NCI-H2227 (cell line): Measurements from ENCODE around the gene MSANTD4.
"Not testable (repeated sequence)": the region's sequence is repeated elsewhere in the genome, so short reads cannot be mapped to it uniquely, and the experiment has no call there.

ENCODE experiments used
- DNase-seq: peaks from one replicate; lab custom pipeline; 2025; ENCODE audit not compliant: unreplicated experiment; lab: John Stamatoyannopoulos, UW

Gene MSANTD4

DNA sequence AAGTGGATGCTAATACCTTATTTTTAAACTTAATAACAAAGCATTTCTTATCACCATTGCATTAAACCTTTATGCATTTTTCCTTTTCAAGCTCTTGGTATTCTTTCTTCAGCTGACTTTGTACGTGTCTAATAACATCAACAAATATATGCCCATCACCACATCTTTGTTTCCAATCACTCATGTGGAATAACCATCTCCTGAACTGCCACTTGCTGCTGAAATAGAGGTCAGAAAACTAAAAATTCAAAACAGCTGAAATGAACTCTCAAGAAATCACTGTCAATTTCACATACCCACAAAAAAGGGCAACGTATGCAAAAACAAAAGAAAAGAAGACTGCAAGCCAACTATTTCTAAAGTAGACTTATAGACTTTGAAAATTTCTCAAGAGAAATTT lies 7.4 kb downstream of the MSANTD4 start:
- DNase-seq: no peak

DNA sequence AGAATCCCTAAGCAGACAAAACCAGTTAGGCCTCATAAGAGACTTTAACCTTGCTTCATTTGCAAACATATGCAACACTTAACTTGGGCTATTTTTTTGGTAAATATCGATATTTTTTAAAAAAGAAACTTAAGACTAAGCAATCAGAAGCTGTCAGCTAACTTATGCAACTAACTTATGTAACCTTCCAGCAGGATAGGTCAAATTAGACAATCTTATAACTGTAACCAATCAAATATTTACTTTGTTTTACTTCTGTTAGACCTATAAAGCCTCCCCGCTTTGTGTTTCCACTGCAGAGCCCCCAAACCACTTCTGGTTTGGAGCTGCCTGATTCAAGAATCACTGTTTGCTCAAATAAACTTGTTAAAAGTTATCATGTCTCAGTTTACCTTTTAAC lies 8.0 kb downstream of the MSANTD4 start:
- DNase-seq: no peak

DNA sequence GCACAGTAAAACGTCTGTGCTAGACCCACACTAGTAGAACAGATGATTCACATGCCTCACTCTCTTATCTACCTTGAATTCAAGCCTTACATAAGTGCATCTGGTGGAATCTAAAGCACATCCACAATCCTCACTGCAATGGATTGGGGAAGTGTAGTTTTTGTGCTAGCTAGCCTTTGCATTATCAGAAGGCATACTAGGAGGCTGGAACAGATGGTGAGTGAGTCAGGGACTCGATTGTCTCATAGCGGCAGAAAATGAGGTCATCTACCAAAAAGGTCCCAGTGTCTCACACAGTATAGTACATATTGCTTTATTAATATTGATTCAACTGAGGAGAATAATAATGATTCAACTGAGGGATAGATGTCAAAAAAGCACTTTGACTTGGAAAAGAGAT lies 9.3 kb downstream of the MSANTD4 start:
- DNase-seq: no peak

DNA sequence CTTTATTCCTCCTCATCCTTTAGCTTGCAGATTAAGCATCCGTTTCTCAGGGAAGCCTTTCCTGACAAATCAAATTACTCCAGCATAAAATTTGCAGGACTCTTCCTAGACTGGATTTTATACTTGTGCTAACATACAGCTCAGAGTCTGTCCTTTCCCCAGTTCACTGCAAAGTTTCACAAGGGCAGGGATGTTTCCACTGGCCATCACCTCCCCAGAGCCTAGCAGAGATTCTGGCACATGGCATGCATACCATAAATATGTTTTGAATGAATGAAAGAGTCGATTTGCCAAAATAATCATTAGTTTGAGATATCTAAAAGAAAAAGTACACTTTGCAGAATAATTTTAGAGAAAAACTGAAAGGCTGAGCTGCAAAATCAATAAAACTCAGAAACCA lies 10.6 kb downstream of the MSANTD4 start:
- no peak for DNase-seq

DNA sequence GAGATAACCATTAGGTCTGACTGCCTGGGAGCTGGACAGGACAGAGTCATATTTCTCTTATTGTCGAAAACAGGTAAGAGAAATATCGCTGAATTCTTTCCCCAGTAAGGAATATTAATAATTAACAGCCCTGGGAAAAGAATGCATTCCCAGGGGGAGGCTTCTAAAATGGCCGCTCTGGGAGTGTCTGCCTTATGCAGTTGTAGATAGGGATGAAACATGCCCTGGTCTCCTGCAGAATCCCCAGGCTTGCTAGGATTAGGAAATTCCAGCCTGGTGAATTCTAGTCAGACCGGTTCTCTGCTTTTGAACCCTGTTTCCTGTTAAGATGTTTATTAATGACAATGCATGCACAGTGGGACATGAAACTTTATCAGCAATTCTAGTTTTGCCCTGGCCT lies 18.9 kb downstream of the MSANTD4 start:
- not testable (repeated sequence) for DNase-seq

DNA sequence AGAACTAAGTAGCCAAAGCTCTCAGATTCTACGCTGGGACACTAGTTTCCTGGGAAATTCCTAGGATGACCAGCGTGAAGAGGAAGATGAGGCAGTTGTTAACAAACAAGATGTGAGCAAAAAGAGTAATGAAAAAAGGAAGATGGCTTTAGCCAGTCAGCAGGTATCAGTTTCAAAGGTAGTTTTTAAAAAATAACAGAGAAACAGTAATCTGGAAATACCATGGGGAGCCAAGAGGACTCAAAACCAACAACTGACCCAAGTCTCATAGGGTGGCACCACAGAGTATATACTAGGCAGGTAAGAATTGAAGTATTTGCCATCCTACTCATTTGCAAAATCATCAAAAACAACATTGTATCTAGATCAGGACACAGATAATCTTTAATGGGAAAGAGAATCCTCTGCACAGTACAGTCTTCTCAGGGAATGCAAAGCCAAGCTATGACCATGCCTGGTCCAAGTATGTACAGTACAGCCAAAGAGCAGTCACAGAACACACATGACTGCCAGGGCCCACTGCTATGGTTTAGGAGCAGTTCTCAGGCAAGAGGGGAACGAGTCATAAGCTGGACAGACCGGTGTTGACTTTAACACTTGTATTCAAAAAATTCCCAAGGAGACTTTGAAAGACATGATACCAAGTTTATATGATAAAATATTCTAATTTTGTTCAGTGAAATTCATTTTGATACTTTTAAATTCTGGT lies 20.6 kb downstream of the MSANTD4 start:
- DNase-seq: no peak

DNA sequence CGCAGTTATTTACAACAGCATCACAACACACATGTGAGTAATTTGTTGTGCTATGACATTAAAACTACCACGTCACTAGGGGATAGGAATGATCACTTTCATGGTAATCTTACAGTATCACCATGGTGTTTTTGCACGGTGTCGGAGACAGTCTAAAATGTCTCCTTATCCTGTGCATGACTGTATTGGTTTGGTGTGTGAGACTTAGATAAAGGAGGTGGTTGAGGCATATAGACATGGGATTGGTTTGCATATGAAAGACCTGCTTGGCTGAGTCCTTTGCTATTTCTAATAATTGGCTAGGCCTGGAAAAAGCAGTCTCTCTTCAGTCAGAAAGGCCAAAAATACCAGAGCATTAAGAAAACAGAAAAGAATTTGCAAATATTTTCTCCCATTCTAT lies 30.2 kb downstream of the MSANTD4 start:
- no peak for DNase-seq

DNA sequence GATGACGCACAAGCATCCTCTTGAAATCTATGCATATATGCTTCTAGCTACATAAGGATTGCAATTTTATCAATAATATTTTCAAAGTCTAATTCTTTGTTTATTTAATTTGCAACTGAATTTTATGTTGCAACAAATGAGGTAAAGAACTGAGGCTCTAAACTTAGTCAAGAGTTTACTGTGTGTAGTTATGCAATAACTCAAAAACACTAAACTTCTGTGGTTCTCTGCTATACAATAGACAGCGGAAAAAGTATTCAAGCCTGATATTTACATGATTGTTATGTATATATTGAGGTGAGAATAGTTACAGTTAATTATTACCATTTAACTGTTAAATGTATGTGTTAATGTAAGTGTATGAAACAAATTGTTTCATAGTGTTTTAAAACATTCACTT lies 32.9 kb downstream of the MSANTD4 start:
- DNase-seq: no peak

DNA sequence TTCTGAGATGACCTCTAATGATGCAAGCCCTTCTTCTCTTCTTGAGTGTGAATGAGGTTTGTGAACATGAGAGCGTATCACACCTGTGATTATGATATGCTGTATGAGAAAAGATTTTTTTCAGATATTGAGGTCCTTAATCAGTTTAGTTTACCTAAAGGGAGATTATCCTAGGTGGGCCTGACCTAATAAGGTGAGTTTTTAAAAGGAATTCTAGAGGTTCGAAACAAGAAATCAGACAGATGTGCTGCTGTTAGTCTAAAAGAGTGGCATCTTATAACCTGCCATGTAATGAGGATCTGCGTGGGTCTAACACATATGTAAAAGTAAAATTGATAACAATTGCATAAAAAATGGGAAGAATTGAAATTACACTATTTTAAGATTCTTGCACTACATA lies 33.8 kb downstream of the MSANTD4 start:
- DNase-seq: no peak

DNA sequence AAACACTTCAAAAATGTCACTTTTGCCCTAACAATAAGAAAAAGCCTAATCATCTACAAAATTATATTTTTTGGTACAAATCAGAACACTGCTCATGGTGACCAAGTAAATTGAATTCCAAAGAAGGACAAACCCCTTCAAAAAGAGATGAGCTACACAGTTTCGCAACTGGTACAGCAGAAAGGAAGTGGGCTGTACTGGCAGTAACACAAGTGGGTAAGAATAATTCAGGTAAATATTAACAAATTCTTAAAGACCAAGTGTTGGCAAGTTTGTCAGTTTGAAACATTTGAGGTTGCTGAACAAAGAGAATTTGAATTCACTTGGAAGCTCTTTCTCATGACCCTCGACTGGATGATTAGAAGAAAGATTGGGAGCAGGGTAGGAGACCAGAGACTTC lies 35.5 kb downstream of the MSANTD4 start:
- no peak for DNase-seq

DNA sequence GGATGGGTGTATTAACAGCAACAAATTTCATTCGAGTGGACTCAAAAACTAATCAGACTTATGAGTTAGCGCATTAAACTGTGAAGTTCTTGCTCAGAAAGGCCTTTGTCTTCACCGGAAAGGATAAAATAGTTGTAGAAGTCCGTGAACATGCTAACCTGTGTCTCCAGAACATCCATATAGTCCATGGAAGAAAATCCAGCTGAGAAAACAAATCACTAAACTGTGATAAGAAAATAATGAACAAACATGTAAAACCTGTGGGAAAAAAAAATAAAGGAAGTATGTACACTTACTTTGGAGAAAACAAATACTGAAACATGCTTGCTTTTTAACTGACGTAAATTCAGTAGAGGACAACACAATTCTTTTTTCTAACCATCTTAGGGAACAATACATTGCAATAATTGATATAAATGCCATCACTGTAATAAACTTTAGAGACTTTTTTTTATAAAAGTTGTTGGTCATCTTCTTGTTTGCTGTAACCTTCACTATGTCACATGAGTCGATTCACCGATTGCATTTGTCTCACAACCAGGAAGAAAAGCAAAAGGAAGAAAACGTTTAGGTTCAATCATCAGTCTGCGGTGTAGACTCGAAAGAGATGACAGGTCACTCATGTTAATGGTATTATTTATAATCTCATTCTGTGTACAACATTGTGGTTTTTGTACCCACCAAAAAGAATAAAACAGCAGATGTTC lies 41.9 kb downstream of the MSANTD4 start:
- DNase-seq: no peak

DNA sequence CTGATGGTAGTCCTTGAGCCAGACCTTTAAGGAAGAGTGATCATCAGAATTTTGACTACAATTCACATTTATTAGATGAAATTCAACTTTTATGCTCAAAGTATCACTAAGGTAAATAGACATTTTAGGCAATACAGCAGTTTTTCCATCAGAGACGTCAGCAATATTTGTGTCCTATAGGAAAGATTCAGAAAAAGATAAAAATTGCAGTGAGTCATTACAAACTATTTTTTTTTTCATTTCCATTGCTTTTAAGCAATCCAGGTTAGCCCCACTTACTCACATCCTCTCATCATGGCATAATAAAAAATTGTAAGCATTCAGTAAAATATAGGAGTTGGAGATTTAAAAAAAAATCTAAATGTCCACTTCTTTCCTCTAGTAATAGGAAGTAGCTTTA lies 46.9 kb downstream of the MSANTD4 start:
- DNase-seq: no peak

DNA sequence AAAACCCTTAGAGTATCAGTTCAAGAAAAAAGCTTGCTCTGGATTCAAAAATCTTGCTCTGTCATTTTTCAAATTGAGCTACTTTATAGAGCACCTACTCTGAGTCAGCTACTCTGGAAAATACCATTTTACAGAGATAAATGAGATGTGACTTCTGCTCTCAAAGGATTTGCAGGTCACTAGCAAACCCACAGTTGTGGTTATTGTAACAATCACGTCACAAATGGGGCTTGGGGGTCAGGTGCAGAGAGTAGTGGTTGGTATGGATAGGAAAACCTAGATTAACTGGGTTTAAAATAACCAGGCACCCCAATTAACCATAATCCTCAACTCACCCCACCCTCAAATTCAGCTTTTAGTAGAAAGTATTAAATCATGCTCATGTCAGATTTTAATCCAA lies 52.3 kb downstream of the MSANTD4 start:
- no peak for DNase-seq

DNA sequence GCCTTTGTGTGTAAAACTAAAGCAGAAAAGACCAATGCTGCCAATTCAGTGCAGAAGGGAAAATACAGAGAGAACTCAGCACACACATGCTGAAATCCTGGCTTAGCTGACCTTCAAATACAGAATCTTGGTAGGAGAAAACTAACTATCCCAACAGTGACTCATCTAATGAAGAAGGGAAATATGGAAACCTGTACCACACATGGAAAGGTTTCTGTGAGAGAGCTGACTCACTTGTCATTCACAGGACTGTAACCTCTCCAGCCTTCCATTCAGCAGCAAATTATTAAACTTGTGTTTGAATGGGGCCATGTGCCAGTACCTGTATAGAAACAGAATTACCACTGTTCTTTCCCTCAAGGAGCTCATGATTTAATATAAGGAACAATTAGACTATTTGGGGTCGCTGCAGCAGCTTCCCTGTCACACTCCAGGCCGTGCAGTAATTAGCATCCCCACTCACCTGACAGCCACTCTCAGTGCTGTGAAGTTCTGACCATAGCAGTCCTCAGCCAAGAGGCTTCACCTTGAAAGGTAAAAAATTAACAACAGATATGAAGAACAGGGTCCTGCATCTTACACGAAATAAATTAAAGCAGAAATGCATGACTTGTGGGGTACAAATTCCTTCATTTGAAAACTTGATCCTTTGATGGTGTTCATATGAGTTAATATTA lies 53.9 kb downstream of the MSANTD4 start:
- DNase-seq: no peak

DNA sequence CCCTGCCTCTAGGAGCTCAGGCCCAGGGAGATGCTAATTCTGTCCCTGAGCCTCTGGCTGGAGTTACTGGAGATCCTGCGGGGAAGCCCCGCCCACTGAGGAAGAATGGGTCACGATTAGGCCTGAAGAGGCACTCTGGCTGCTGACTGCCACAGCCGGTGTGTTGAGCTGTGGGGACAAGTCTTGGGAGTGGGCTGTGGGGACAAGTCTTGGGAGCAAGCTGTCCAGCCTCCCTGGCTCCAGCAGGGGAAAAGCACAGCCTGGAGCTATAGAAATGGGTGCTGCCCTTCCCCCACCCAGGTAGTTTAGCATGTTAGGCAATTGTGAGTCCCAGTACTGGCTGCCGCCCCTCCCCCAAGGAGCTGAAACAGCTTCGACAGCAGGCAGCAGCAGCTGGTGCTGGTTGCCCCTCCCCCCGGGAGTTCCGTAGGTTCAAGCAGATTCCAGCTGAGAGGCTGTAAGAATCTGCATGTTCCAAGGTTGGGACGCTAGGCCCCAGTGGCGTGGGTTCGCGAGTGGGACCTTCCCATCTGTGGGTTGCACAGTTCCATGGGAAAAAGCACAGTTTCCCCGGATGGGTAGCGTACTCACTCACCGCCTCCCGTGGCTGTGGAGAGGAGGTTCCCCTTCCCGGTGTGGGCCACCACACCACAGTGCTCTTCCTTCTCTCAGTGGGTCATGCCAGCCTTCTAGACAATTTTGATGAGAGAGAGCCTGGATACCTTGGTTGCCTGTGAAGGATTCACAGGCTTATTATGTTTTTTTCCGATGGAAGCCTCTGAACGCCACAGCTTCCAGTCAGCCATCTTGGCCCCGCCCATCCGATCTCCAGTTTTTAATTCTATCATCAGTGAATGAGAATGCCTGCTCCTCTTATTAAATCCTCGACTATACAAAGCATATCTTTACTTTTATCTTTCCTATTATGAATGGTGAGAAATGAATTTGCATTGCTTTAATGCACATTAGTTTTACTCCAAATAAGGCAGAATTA lies 61.5 kb downstream of the MSANTD4 start:
- DNase-seq: peak; percentile 51
